HCT116 (cell line): ENCODE data around the gene GLI3. TPM values are rescaled to one million over a fixed set of nuclear protein-coding genes. Genes with fewer than 3 reads are reported as not detected.

Experiments used
- ATAC-seq: fragments of 200-7000 bp; cut with Tn5 transposase; 2 replicates; pipeline ENCODE4 v1.9.1; 2020; ENCODE audit warnings: mild to moderate bottlenecking, moderate library complexity
- Bru-seq: library from RNA; stranded (reverse); fragments of 400-500 nt; gene quantifications from one replicate; lab custom pipeline; 2021; lab: Mats Ljungman, UMichigan
- BruChase-seq, 2 experiments: library from RNA; stranded (reverse); fragments of 400-500 nt; gene quantifications; one replicate each; lab custom pipeline; 2021; lab: Mats Ljungman, UMichigan
- BruUV-seq: library from RNA; stranded (reverse); fragments of 400-500 nt; replicated peaks from 2 replicates; lab custom pipeline; 2021; lab: Mats Ljungman, UMichigan
- CTCF ChIA-PET: fragments of 300-600 bp; sonication (Branson Sonifier 250); formaldehyde crosslinking; loops from one replicate; lab custom pipeline; 2021; ENCODE audit warnings: antibody characterized with exemption; lab: Charles Lee
- POLR2A ChIA-PET: fragments of 300-600, 350-600 bp; sonication (Branson Sonifier 250); formaldehyde crosslinking; loops from one replicate; lab custom pipeline; 2021; ENCODE audit warnings: antibody characterized with exemption; lab: Charles Lee
- RAD21 ChIA-PET, 2 experiments: fragments of 300-600 bp; sonication (Branson Sonifier 250); formaldehyde crosslinking; loops; one replicate each; lab custom pipeline; 2023; ENCODE audit warnings: low total read pairs in 2 of 2; ENCODE audit not compliant: uncharacterized antibody in 2 of 2, unreplicated experiment in 2 of 2, low non-redundant PET in 1 of 2; lab: Charles Lee
- DNase-seq: peaks from one replicate; pipeline ENCODE4 v3.0.0-alpha.2; 2010; ENCODE audit warnings: low read depth, low spot score
- H2AFZ ChIP-seq: fragments of 200-600 bp; shearing (Covaris generic), sonication (generic); 2 replicates; pipeline ENCODE4 v1.6.1; 2017; ENCODE audit warnings: low read depth, mixed run types, mixed read lengths, antibody characterized with exemption, low read length; ENCODE audit not compliant: poor library complexity, severe bottlenecking
- H3K27ac ChIP-seq: 2 replicates; pipeline ENCODE4 v1.5.1; 2012; ENCODE audit warnings: low read depth, low read length
- H3K27me3 ChIP-seq: fragments of 200-600 bp; sonication (generic); 2 replicates; pipeline ENCODE4 v1.6.1; 2016; ENCODE audit warnings: mixed run types, low read length, mixed read lengths; ENCODE audit not compliant: insufficient read depth
- H3K36me3 ChIP-seq, 2 experiments: fragments of 200-500 bp in 1 of 2; fragments of 200-600 bp in 1 of 2; sonication (Bioruptor generic) in 1 of 2; sonication (generic) in 1 of 2; 2 replicates each; pipeline versions ENCODE4 v1.5.1 to v1.6.1; 2014 to 2016; ENCODE audit warnings: low read length in 2 of 2, inconsistent platforms in 1 of 2, mixed read lengths in 1 of 2, mixed run types in 1 of 2; ENCODE audit not compliant: insufficient read depth in 2 of 2, control insufficient read depth in 1 of 2
- H3K4me1 ChIP-seq, 2 experiments: fragments of 200-600 bp in 1 of 2; sonication (generic) in 1 of 2; 2 replicates each; pipeline versions ENCODE4 v1.5.1 to v1.6.1; 2012 to 2017; ENCODE audit warnings: low read length in 2 of 2, inconsistent platforms in 1 of 2, mild to moderate bottlenecking in 1 of 2, mixed read lengths in 1 of 2, mixed run types in 1 of 2, moderate library complexity in 1 of 2; ENCODE audit not compliant: insufficient read depth in 2 of 2, control insufficient read depth in 1 of 2
- H3K4me2 ChIP-seq: fragments of 200-600 bp; sonication (generic); 2 replicates; pipeline ENCODE4 v1.6.1; 2017; ENCODE audit warnings: mixed run types, low read length, mixed read lengths
- H3K4me3 ChIP-seq, 2 experiments: fragments of 200-600 bp in 1 of 2; sonication (generic) in 1 of 2; replicated peaks in 1 of 2; 2 replicates each; pipeline ENCODE4 v1.5.1; 2011 to 2016; ENCODE audit warnings: low read length in 2 of 2, control low read depth in 1 of 2, low read depth in 1 of 2, mild to moderate bottlenecking in 1 of 2, mixed read lengths in 1 of 2, mixed run types in 1 of 2
- H3K79me2 ChIP-seq: fragments of 200-600 bp; sonication (generic); 2 replicates; pipeline ENCODE4 v1.6.1; 2017; ENCODE audit warnings: mild to moderate bottlenecking, mixed run types, low read length, moderate library complexity, mixed read lengths; ENCODE audit not compliant: insufficient read depth
- H3K9ac ChIP-seq: fragments of 200-600 bp; sonication (generic); 2 replicates; pipeline ENCODE4 v1.6.1; 2016; ENCODE audit warnings: low read length, mixed read lengths
- H3K9me2 ChIP-seq: fragments of 200-600 bp; sonication (generic), shearing (Covaris generic); 2 replicates; pipeline ENCODE4 v1.6.1; 2017; ENCODE audit warnings: mixed run types, mild to moderate bottlenecking, moderate library complexity; ENCODE audit not compliant: insufficient read depth
- H3K9me3 ChIP-seq, 2 experiments: fragments of 200-500 bp in 1 of 2; fragments of 200-600 bp in 1 of 2; sonication (Bioruptor generic) in 1 of 2; sonication (generic) in 1 of 2; 2 replicates each; pipeline ENCODE4 v1.6.1; 2014 to 2017; ENCODE audit warnings: low read length in 2 of 2, mixed read lengths in 2 of 2, inconsistent platforms in 1 of 2, low read depth in 1 of 2, mild to moderate bottlenecking in 1 of 2, mixed run types in 1 of 2, moderate library complexity in 1 of 2; ENCODE audit not compliant: control insufficient read depth in 1 of 2, insufficient read depth in 1 of 2
- H4K20me1 ChIP-seq: fragments of 200-600 bp; sonication (generic), shearing (Covaris generic); 2 replicates; pipeline ENCODE4 v1.6.1; 2017; ENCODE audit warnings: mixed run types, mild to moderate bottlenecking, moderate library complexity; ENCODE audit not compliant: insufficient read depth
- CBX3 ChIP-seq: IDR thresholded peaks from 2 replicates; pipeline ENCODE4 v1.6.1; 2012; ENCODE audit warnings: low read depth
- CEBPB ChIP-seq: IDR thresholded peaks from 2 replicates; pipeline ENCODE4 v1.6.1; 2012; ENCODE audit warnings: low read depth
- EGR1 ChIP-seq: IDR thresholded peaks from 2 replicates; pipeline ENCODE4 v1.6.1; 2012; ENCODE audit warnings: low read depth
- JUND ChIP-seq: IDR thresholded peaks from 2 replicates; pipeline ENCODE4 v1.6.1; 2012
- POLR2A ChIP-seq: IDR thresholded peaks from 2 replicates; pipeline ENCODE4 v1.7.0; 2011; ENCODE audit warnings: borderline replicate concordance; ENCODE audit not compliant: insufficient read depth, insufficient read length; ENCODE audit errors: extremely low read depth
- POLR2AphosphoS5 ChIP-seq: IDR thresholded peaks from 2 replicates; pipeline ENCODE4 v1.6.1; 2011; ENCODE audit warnings: mild to moderate bottlenecking, low read depth, low read length, moderate library complexity
- RAD21 ChIP-seq: IDR thresholded peaks from 2 replicates; pipeline ENCODE4 v1.6.1; 2012; ENCODE audit warnings: low read depth, mild to moderate bottlenecking
- SIN3A ChIP-seq: IDR thresholded peaks from 2 replicates; pipeline ENCODE4 v1.6.1; 2012; ENCODE audit warnings: low read depth
- SP1 ChIP-seq: IDR thresholded peaks from 2 replicates; pipeline ENCODE4 v1.6.1; 2012; ENCODE audit warnings: low read depth
- SRF ChIP-seq: IDR thresholded peaks from 2 replicates; pipeline ENCODE4 v1.6.1; 2012; ENCODE audit warnings: low read depth
- YY1 ChIP-seq: IDR thresholded peaks from 2 replicates; pipeline ENCODE4 v1.6.1; 2011; ENCODE audit warnings: low read length, low read depth, moderate library complexity, mild to moderate bottlenecking; ENCODE audit not compliant: insufficient replicate concordance; ENCODE audit errors: extremely low read depth
- ZFX ChIP-seq: fragments of 450-650 bp; IDR thresholded peaks from 2 replicates; pipeline ENCODE4 v1.6.1; 2017
- ZNF274 ChIP-seq: fragments of 200-500 bp; sonication (Bioruptor generic); IDR thresholded peaks from 2 replicates; pipeline ENCODE4 v1.6.1; 2014; ENCODE audit warnings: mild to moderate bottlenecking, low read depth, low read length, inconsistent platforms
- intact Hi-C: fragments of 100-400 bp; cut with micrococcal nuclease; formaldehyde crosslinking; loops from 2 replicates; pipeline ENCODE4 v1.10.0; 2022
- long read RNA-seq: library from polyadenylated mRNA; unstranded; transcript quantifications from one replicate; pipeline ENCODE4 v2.0.0, GENCODE V29; 2021; ENCODE audit not compliant: unreplicated experiment
- polyA plus RNA-seq: library from polyadenylated mRNA; unstranded; fragments of >200 nt; gene quantifications from 2 replicates; pipeline ENCODE4 v1.2.1, GENCODE V29; 2012; ENCODE audit warnings: missing spikeins
- total RNA-seq: library from RNA; stranded (reverse); gene quantifications from one replicate; pipeline ENCODE4 v1.2.1, GENCODE V29; 2021; ENCODE audit not compliant: unreplicated experiment
- TF ChIP-seq, protein P1 (sequence below): IDR thresholded peaks from 2 replicates; pipeline ENCODE4 v1.6.1; 2012
- TF ChIP-seq, protein P2 (sequence below): IDR thresholded peaks from 2 replicates; pipeline ENCODE4 v1.6.1; 2012
- TF ChIP-seq, protein P3 (sequence below): IDR thresholded peaks from 2 replicates; pipeline ENCODE4 v1.6.1; 2011; ENCODE audit warnings: mild to moderate bottlenecking, low read length, moderate library complexity; ENCODE audit not compliant: insufficient replicate concordance; ENCODE audit errors: extremely low read depth

The GLI3 gene
- total RNA-seq (0.07 TPM), Bru-seq, nascent RNA (percentile 2 among the genes with signal in this experiment), BruChase-seq, experiment 1, labeled RNA remaining after a 6-hour chase (percentile 10 among the genes with signal in this experiment), BruChase-seq, experiment 2, labeled RNA remaining after a 2-hour chase (percentile 13 among the genes with signal in this experiment)
- polyA plus RNA-seq, result 0.01 TPM in 1 of 2 replicates, not detected in the other
- long read RNA-seq, result 0 reads

DNA sequence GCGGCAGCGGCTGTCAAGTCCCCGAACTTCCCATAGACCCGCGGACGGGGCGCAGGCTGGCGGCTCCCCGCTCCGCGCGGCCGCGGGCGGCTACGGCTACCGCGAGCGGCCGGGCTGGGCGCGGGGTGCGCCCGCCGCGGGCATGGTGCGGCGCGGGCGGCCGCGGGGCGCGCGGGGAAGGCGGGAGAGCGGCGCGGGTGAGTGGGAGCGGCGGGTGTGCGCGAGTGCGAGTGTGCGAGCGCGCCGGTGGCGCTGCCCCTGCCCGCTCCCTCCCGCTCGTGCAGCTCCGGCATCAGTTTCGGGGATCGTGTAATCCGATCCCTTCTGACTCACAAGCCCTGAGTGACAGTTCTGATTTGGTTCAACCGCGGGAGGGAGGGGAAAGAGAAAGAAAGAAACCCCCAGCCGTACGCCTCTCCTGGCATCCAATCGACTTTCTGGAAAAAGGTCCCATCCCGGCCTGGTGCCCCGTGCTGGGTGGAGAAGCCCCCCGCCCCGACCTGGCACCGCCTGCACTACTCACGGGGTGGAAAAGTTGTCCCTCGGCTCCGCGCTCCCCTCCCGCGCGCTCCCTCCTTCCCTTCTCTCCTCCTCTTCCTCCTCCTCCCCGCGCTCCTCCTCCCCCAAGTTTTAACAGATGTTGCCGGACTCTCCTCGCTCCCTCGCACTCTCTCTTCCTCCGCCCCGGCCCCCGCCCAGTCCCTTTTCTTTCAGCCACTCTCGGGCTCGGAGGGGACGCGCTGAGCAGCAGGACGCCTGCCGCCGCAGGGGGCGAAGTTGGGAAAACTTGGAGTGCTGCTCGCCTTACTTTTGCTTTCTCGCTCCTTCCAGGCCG, at the start of gene GLI3:
GLI3 (minus strand) TSS at position 234 of the 835 bp plus-strand sequence. CDS start 13,956 bp downstream, outside the sequence.
- no peak within 1 kb of the TSS for H3K27ac ChIP-seq
- POLR2A ChIA-PET, result no interaction called here
- intact Hi-C loops, result no loop called here

More for the DNA sequence above, at the start of gene GLI3:
- TF ChIP-seq ZNF274, result no peak
- no peak for TF ChIP-seq EGR1
- TF ChIP-seq, protein P1, sequence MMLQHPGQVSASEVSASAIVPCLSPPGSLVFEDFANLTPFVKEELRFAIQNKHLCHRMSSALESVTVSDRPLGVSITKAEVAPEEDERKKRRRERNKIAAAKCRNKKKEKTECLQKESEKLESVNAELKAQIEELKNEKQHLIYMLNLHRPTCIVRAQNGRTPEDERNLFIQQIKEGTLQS, result no peak
- TF ChIP-seq SP1, result no peak
- no peak for TF ChIP-seq JUND
- TF ChIP-seq, protein P2, sequence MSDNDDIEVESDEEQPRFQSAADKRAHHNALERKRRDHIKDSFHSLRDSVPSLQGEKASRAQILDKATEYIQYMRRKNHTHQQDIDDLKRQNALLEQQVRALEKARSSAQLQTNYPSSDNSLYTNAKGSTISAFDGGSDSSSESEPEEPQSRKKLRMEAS, result no peak
- TF ChIP-seq, protein P3, sequence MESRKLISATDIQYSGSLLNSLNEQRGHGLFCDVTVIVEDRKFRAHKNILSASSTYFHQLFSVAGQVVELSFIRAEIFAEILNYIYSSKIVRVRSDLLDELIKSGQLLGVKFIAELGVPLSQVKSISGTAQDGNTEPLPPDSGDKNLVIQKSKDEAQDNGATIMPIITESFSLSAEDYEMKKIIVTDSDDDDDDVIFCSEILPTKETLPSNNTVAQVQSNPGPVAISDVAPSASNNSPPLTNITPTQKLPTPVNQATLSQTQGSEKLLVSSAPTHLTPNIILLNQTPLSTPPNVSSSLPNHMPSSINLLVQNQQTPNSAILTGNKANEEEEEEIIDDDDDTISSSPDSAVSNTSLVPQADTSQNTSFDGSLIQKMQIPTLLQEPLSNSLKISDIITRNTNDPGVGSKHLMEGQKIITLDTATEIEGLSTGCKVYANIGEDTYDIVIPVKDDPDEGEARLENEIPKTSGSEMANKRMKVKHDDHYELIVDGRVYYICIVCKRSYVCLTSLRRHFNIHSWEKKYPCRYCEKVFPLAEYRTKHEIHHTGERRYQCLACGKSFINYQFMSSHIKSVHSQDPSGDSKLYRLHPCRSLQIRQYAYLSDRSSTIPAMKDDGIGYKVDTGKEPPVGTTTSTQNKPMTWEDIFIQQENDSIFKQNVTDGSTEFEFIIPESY, result no peak
- no peak for TF ChIP-seq POLR2A
- no peak for TF ChIP-seq SIN3A
- TF ChIP-seq CEBPB, result no peak
- no peak for TF ChIP-seq RAD21
- TF ChIP-seq ZFX, result no peak
- TF ChIP-seq SRF, result no peak
- no peak for TF ChIP-seq POLR2AphosphoS5
- no peak for TF ChIP-seq CBX3
- TF ChIP-seq YY1, result no peak
- Histone ChIP-seq H3K27me3 (no peaks in the 10 kb centered on the region), H3K4me3 (no peak within 1 kb of the TSS), H3K9me3 (no peaks in the 10 kb centered on the region; a peak in 1 of 4 replicates), H3K36me3 (no peaks in the 10 kb centered on the region), H3K4me2 (no peak within 1 kb of the TSS), H3K79me2 (no peaks in the 10 kb centered on the region), H3K9ac (no peak within 1 kb of the TSS), H3K4me1 (no peaks in the 10 kb centered on the region), H4K20me1 (no peaks in the 10 kb centered on the region), H3K9me2 (no peaks in the 10 kb centered on the region), H2AFZ (no peak within 1 kb of the TSS)
- BruUV-seq, result no TSS peak
- CTCF ChIA-PET, result no interaction called here
- RAD21 ChIA-PET, result no interaction called here
- ATAC-seq, result no peak
- DNase-seq, result no peak
